SK-N-MC (cell line): Measurements from ENCODE around the gene ACTL8.

Experiments
- DNase-seq: peaks from one replicate; pipeline ENCODE4 v3.0.0-alpha.2; 2011; ENCODE audit warnings: low read depth, low spot score
- H3K27ac ChIP-seq: fragments of 200-600 bp; sonication (generic); 2 replicates; pipeline ENCODE4 v1.5.1; 2016; ENCODE audit warnings: mixed run types
- H3K36me3 ChIP-seq: fragments of 200-600 bp; sonication (generic); 2 replicates; pipeline ENCODE4 v1.6.1; 2017; ENCODE audit warnings: antibody characterized with exemption, low read length, mixed read lengths; ENCODE audit not compliant: insufficient read depth
- H3K4me3 ChIP-seq: fragments of 200-600 bp; sonication (generic); 2 replicates; pipeline ENCODE4 v1.5.1; 2016
- H3K9ac ChIP-seq: fragments of 200-600 bp; sonication (generic); 2 replicates; pipeline ENCODE4 v1.8.0; 2017; ENCODE audit warnings: mixed run types, mixed read lengths; ENCODE audit not compliant: insufficient read length
- H3K9me3 ChIP-seq: fragments of 200-600 bp; sonication (generic); 2 replicates; pipeline ENCODE4 v1.6.1; 2017; ENCODE audit warnings: low read depth, mild to moderate bottlenecking, antibody characterized with exemption, low read length, moderate library complexity, mixed read lengths
- EZH2 ChIP-seq: fragments of 200-600 bp; sonication (generic); IDR thresholded peaks from one replicate; pipeline ENCODE4 v1.6.1; 2017; ENCODE audit warnings: antibody characterized with exemption
- FOXP2 ChIP-seq: optimal IDR thresholded peaks from 2 replicates; pipeline ENCODE3; 2011; ENCODE audit warnings: mild to moderate bottlenecking, moderate library complexity; ENCODE audit not compliant: insufficient read depth; ENCODE audit errors: extremely low read length, control extremely low read depth
- POLR2AphosphoS5 ChIP-seq: IDR thresholded peaks from 2 replicates; pipeline ENCODE4 v1.6.1; 2012; ENCODE audit warnings: mild to moderate bottlenecking, low read depth, low read length, borderline replicate concordance

Gene ACTL8

GRCh38 chr1:17860812-17861211 lies 105.7 kb downstream of the ACTL8 start:
- no peak for DNase-seq
- H3K36me3 ChIP-seq: no peaks in the 10 kb centered on the region
- no peaks in the 10 kb centered on the region for H3K9me3 ChIP-seq
- TF ChIP-seq EZH2: no peak
- TF ChIP-seq FOXP2: no peak
- no peak for TF ChIP-seq POLR2AphosphoS5
- H3K9ac ChIP-seq: no peak overlapping the region
- no peak overlapping the region for H3K4me3 ChIP-seq
- no peak overlapping the region for H3K27ac ChIP-seq

- H3K4me3 ChIP-seq: no peak overlapping the region
- no peaks in the 10 kb centered on the region for H3K36me3 ChIP-seq
- no peak for TF ChIP-seq FOXP2
- no peak for TF ChIP-seq EZH2
- TF ChIP-seq POLR2AphosphoS5: no peak
- H3K27ac ChIP-seq: no peak overlapping the region
- no peak overlapping the region for H3K9ac ChIP-seq
- H3K9me3 ChIP-seq: no peaks in the 10 kb centered on the region
- DNase-seq: no peak
These were observed 106.6 kb downstream of the ACTL8 start for GRCh38 chr1:17861685-17862084.

GRCh38 chr1:17862121-17862520 lies 107.0 kb downstream of the ACTL8 start:
- Histone ChIP-seq H3K9ac (no peak overlapping the region), H3K9me3 (no peaks in the 10 kb centered on the region), H3K27ac (no peak overlapping the region), H3K36me3 (no peaks in the 10 kb centered on the region), H3K4me3 (no peak overlapping the region)
- TF ChIP-seq EZH2: no peak
- no peak for TF ChIP-seq POLR2AphosphoS5
- no peak for TF ChIP-seq FOXP2
- DNase-seq: no peak

GRCh38 chr1:17865912-17866739 lies 111.0 kb downstream of the ACTL8 start:
- TF ChIP-seq FOXP2 (no peak), POLR2AphosphoS5 (no peak)
- H3K9me3 ChIP-seq: no peaks in the 10 kb centered on the region
- DNase-seq: no peak
- H3K36me3 ChIP-seq: no peaks in the 10 kb centered on the region
- H3K27ac ChIP-seq: no peak overlapping the region
- no peak overlapping the region for H3K9ac ChIP-seq
- no peak overlapping the region for H3K4me3 ChIP-seq

- TF ChIP-seq POLR2AphosphoS5 (no peak), EZH2 (no peak), FOXP2 (no peak)
- no peaks in the 10 kb centered on the region for H3K9me3 ChIP-seq
- H3K36me3 ChIP-seq: no peaks in the 10 kb centered on the region
- no peak for DNase-seq
- no peak overlapping the region for H3K27ac ChIP-seq
- H3K9ac ChIP-seq: no peak overlapping the region
- H3K4me3 ChIP-seq: no peak overlapping the region
These were observed 111.6 kb downstream of the ACTL8 start for GRCh38 chr1:17866740-17867029.

- H3K36me3 ChIP-seq: no peaks in the 10 kb centered on the region
- no peak overlapping the region for H3K27ac ChIP-seq
- no peak for TF ChIP-seq EZH2
- no peak for TF ChIP-seq FOXP2
- no peak for TF ChIP-seq POLR2AphosphoS5
- no peak for DNase-seq
- no peak overlapping the region for H3K4me3 ChIP-seq
- H3K9me3 ChIP-seq: no peaks in the 10 kb centered on the region
- H3K9ac ChIP-seq: no peak overlapping the region
These were observed 112.3 kb downstream of the ACTL8 start for GRCh38 chr1:17867470-17867869.

GRCh38 chr1:17869815-17870214 lies 114.7 kb downstream of the ACTL8 start:
- Histone ChIP-seq H3K27ac (no peak overlapping the region), H3K9me3 (no peaks in the 10 kb centered on the region), H3K36me3 (no peaks in the 10 kb centered on the region), H3K9ac (no peak overlapping the region), H3K4me3 (no peak overlapping the region)
- TF ChIP-seq POLR2AphosphoS5 (no peak), FOXP2 (no peak), EZH2 (no peak)
- DNase-seq: no peak

GRCh38 chr1:17870679-17871078 lies 115.5 kb downstream of the ACTL8 start:
- Histone ChIP-seq H3K27ac (no peak overlapping the region), H3K4me3 (no peak overlapping the region), H3K9me3 (no peaks in the 10 kb centered on the region), H3K9ac (no peak overlapping the region), H3K36me3 (no peaks in the 10 kb centered on the region)
- no peak for TF ChIP-seq EZH2
- TF ChIP-seq POLR2AphosphoS5: no peak
- no peak for TF ChIP-seq FOXP2
- no peak for DNase-seq
